HEK293 (cell line): ENCODE results near the gene RGS12.

Experiments used
- CTCF ChIA-PET: fragments of 350-600 bp; formaldehyde crosslinking; extraction: SDS; loops from one replicate; lab custom pipeline; 2021; ENCODE audit warnings: antibody characterized with exemption; lab: Yijun Ruan, JAX
- POLR2A ChIA-PET: fragments of 300-600 bp; formaldehyde crosslinking; extraction: SDS; loops from one replicate; lab custom pipeline; 2020; ENCODE audit warnings: antibody characterized with exemption, inconsistent platforms; lab: Yijun Ruan, JAX
- H3K27ac ChIP-seq: fragments of 200-500 bp; sonication (Bioruptor generic); 2 replicates; pipeline ENCODE4 v1.5.1; 2014; ENCODE audit warnings: low read depth, low read length, control low read depth, inconsistent platforms; ENCODE audit errors: extremely low read depth
- H3K36me3 ChIP-seq, 2 experiments: fragments of 200-500 bp in 1 of 2; sonication (Bioruptor generic) in 1 of 2; 1 replicate in 1 of 2; 2 replicates in 1 of 2; pipeline ENCODE4 v1.5.1; 2014 to 2017; ENCODE audit warnings: inconsistent platforms in 2 of 2, low read length in 2 of 2; ENCODE audit not compliant: control insufficient read depth in 2 of 2, insufficient read depth in 1 of 2
- H3K4me1 ChIP-seq: fragments of 200-500 bp; sonication (Bioruptor generic); 2 replicates; pipeline ENCODE4 v1.5.1; 2014; ENCODE audit warnings: mild to moderate bottlenecking, low read length, inconsistent platforms; ENCODE audit not compliant: control insufficient read depth, insufficient read depth
- H3K4me3 ChIP-seq: 2 replicates; pipeline ENCODE4 v1.5.1; 2011; ENCODE audit warnings: low read depth, mild to moderate bottlenecking, control low read depth, low read length, moderate library complexity
- H3K9me3 ChIP-seq: fragments of 200-500 bp; sonication (Bioruptor generic); 2 replicates; pipeline ENCODE4 v1.5.1; 2014; ENCODE audit warnings: low read depth, low read length, inconsistent platforms; ENCODE audit not compliant: control insufficient read depth, insufficient read depth
- EGR2 ChIP-seq: fragments of 450-650 bp; formaldehyde crosslinking; IDR thresholded peaks from 2 replicates; pipeline ENCODE4 v1.5.1; 2016; ENCODE audit warnings: low read depth, missing biosample characterization, missing genetic modification characterization
- FEZF1 ChIP-seq: fragments of 450-650 bp; formaldehyde crosslinking; IDR thresholded peaks from 2 replicates; pipeline ENCODE4 v1.5.1; 2016; ENCODE audit warnings: missing biosample characterization, missing genetic modification characterization
- KLF1 ChIP-seq: fragments of 450-650 bp; formaldehyde crosslinking; IDR thresholded peaks from 2 replicates; pipeline ENCODE4 v1.5.1; 2016; ENCODE audit warnings: missing biosample characterization, missing genetic modification characterization
- KLF16 ChIP-seq: fragments of 450-650 bp; formaldehyde crosslinking; IDR thresholded peaks from 2 replicates; pipeline ENCODE4 v1.5.1; 2017; ENCODE audit warnings: missing biosample characterization, missing genetic modification characterization
- MYNN ChIP-seq: fragments of 450-650 bp; formaldehyde crosslinking; IDR thresholded peaks from 2 replicates; pipeline ENCODE4 v1.5.1; 2016; ENCODE audit warnings: missing biosample characterization, missing genetic modification characterization, borderline replicate concordance
- REPIN1 ChIP-seq: fragments of 450-650 bp; formaldehyde crosslinking; IDR thresholded peaks from 2 replicates; pipeline ENCODE4 v1.5.1; 2017; ENCODE audit warnings: missing biosample characterization, missing genetic modification characterization, low read depth
- SP2 ChIP-seq: fragments of 450-650 bp; formaldehyde crosslinking; IDR thresholded peaks from 2 replicates; pipeline ENCODE4 v1.5.1; 2016; ENCODE audit warnings: missing biosample characterization, missing genetic modification characterization
- TCF7L2 ChIP-seq: IDR thresholded peaks from 2 replicates; pipeline ENCODE4 v1.6.1; 2011; ENCODE audit warnings: low read depth, mild to moderate bottlenecking, inconsistent platforms, low read length, moderate library complexity, borderline replicate concordance
- ZBTB21 ChIP-seq: fragments of 450-650 bp; formaldehyde crosslinking; IDR thresholded peaks from 2 replicates; pipeline ENCODE4 v1.5.1; 2017; ENCODE audit warnings: missing biosample characterization, missing genetic modification characterization
- ZEB2 ChIP-seq: fragments of 450-650 bp; formaldehyde crosslinking; IDR thresholded peaks from 2 replicates; pipeline ENCODE4 v1.5.1; 2016; ENCODE audit warnings: missing biosample characterization, missing genetic modification characterization
- ZFHX2 ChIP-seq: fragments of 450-650 bp; formaldehyde crosslinking; conservative IDR thresholded peaks from 2 replicates; pipeline ENCODE4 v1.5.1; 2016; ENCODE audit warnings: missing biosample characterization, missing genetic modification characterization
- ZNF16 ChIP-seq: fragments of 450-650 bp; formaldehyde crosslinking; IDR thresholded peaks from 2 replicates; pipeline ENCODE4 v1.5.1; 2016; ENCODE audit warnings: low read depth, missing biosample characterization, missing genetic modification characterization
- ZNF426 ChIP-seq: fragments of 450-650 bp; formaldehyde crosslinking; IDR thresholded peaks from 2 replicates; pipeline ENCODE4 v1.5.1; 2017; ENCODE audit warnings: missing biosample characterization, missing genetic modification characterization, mild to moderate bottlenecking, inconsistent platforms, moderate library complexity
- ZNF600 ChIP-seq: fragments of 450-650 bp; formaldehyde crosslinking; IDR thresholded peaks from 2 replicates; pipeline ENCODE4 v1.5.1; 2016; ENCODE audit warnings: missing biosample characterization, missing genetic modification characterization
- ZNF610 ChIP-seq: fragments of 450-650 bp; formaldehyde crosslinking; IDR thresholded peaks from 2 replicates; pipeline ENCODE4 v1.5.1; 2016; ENCODE audit warnings: missing biosample characterization, missing genetic modification characterization, borderline replicate concordance
- ZNF629 ChIP-seq: fragments of 450-650 bp; formaldehyde crosslinking; IDR thresholded peaks from 2 replicates; pipeline ENCODE4 v1.5.1; 2017; ENCODE audit warnings: missing biosample characterization, missing genetic modification characterization
- ZNF654 ChIP-seq: fragments of 450-650 bp; formaldehyde crosslinking; IDR thresholded peaks from 2 replicates; pipeline ENCODE4 v1.5.1; 2016; ENCODE audit warnings: low read depth, missing biosample characterization, missing genetic modification characterization
- ZNF785 ChIP-seq: fragments of 450-650 bp; formaldehyde crosslinking; IDR thresholded peaks from 2 replicates; pipeline ENCODE4 v1.5.1; 2016; ENCODE audit warnings: missing biosample characterization, missing genetic modification characterization
- ZNF843 ChIP-seq: fragments of 450-650 bp; formaldehyde crosslinking; IDR thresholded peaks from 2 replicates; pipeline ENCODE4 v1.5.1; 2016; ENCODE audit warnings: missing biosample characterization, missing genetic modification characterization
- TF ChIP-seq, protein P1 (sequence below): fragments of 450-650 bp; formaldehyde crosslinking; IDR thresholded peaks from 2 replicates; pipeline ENCODE4 v1.5.1; 2017; ENCODE audit warnings: missing biosample characterization, missing genetic modification characterization
- TF ChIP-seq, protein P2 (sequence below): fragments of 450-650 bp; formaldehyde crosslinking; IDR thresholded peaks from 2 replicates; pipeline ENCODE4 v1.5.1; 2016; ENCODE audit warnings: missing biosample characterization, missing genetic modification characterization
- TF ChIP-seq, protein P3 (sequence below): fragments of 450-650 bp; IDR thresholded peaks from 2 replicates; pipeline ENCODE4 v1.5.1; 2018; ENCODE audit warnings: missing biosample characterization, missing genetic modification characterization

The RGS12 gene

DNA sequence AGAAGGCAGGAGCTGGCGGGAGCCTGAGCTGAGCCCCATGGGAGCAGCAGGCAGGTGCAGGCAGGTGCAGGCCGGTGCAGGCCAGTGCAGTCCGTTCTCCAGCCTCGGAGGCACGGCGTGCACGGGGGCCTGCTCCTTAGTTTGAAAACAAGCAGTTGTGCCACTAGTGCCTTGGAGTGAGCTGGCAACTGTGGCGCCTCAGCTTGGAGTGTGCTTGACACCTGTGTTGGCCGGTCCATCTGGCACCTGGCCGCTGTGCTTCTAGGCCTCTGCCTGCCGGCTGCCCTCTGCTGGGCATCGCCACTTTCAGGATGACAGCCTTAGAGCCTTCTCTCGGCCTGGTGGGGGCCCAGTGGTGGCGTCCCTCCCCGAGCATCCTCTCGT, 47.9 kb downstream of the RGS12 start:
- H3K4me1 ChIP-seq = no peaks in the 10 kb centered on the region
- H3K36me3 ChIP-seq = no peaks in the 10 kb centered on the region
- CTCF ChIA-PET = no interaction called here
- H3K4me3 ChIP-seq = no peak overlapping the region
- no peak overlapping the region for H3K27ac ChIP-seq
- no peaks in the 10 kb centered on the region for H3K9me3 ChIP-seq
- POLR2A ChIA-PET = no interaction called here
- TF ChIP-seq ZNF16 (tag by site-specific recombination) = no peak
- no peak for TF ChIP-seq ZBTB21 (tag by site-specific recombination)
- no peak for TF ChIP-seq ZNF843
- no peak for TF ChIP-seq ZNF426
- TF ChIP-seq, protein P1, sequence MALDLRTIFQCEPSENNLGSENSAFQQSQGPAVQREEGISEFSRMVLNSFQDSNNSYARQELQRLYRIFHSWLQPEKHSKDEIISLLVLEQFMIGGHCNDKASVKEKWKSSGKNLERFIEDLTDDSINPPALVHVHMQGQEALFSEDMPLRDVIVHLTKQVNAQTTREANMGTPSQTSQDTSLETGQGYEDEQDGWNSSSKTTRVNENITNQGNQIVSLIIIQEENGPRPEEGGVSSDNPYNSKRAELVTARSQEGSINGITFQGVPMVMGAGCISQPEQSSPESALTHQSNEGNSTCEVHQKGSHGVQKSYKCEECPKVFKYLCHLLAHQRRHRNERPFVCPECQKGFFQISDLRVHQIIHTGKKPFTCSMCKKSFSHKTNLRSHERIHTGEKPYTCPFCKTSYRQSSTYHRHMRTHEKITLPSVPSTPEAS (tag by site-specific recombination) = no peak
- TF ChIP-seq ZNF654 (tag by site-specific recombination) = no peak
- TF ChIP-seq ZEB2 (tag by site-specific recombination) = no peak
- TF ChIP-seq, protein P2, sequence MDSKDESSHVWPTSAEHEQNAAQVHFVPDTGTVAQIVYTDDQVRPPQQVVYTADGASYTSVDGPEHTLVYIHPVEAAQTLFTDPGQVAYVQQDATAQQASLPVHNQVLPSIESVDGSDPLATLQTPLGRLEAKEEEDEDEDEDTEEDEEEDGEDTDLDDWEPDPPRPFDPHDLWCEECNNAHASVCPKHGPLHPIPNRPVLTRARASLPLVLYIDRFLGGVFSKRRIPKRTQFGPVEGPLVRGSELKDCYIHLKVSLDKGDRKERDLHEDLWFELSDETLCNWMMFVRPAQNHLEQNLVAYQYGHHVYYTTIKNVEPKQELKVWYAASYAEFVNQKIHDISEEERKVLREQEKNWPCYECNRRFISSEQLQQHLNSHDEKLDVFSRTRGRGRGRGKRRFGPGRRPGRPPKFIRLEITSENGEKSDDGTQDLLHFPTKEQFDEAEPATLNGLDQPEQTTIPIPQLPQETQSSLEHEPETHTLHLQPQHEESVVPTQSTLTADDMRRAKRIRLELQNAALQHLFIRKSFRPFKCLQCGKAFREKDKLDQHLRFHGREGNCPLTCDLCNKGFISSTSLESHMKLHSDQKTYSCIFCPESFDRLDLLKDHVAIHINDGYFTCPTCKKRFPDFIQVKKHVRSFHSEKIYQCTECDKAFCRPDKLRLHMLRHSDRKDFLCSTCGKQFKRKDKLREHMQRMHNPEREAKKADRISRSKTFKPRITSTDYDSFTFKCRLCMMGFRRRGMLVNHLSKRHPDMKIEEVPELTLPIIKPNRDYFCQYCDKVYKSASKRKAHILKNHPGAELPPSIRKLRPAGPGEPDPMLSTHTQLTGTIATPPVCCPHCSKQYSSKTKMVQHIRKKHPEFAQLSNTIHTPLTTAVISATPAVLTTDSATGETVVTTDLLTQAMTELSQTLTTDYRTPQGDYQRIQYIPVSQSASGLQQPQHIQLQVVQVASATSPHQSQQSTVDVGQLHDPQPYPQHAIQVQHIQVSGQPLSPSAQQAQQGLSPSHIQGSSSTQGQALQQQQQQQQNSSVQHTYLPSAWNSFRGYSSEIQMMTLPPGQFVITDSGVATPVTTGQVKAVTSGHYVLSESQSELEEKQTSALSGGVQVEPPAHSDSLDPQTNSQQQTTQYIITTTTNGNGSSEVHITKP (tag by site-specific recombination) = no peak
- no peak for TF ChIP-seq KLF16
- TF ChIP-seq ZNF785 (tag by site-specific recombination) = no peak
- TF ChIP-seq SP2 (tag by site-specific recombination) = no peak
- TF ChIP-seq, protein P3, sequence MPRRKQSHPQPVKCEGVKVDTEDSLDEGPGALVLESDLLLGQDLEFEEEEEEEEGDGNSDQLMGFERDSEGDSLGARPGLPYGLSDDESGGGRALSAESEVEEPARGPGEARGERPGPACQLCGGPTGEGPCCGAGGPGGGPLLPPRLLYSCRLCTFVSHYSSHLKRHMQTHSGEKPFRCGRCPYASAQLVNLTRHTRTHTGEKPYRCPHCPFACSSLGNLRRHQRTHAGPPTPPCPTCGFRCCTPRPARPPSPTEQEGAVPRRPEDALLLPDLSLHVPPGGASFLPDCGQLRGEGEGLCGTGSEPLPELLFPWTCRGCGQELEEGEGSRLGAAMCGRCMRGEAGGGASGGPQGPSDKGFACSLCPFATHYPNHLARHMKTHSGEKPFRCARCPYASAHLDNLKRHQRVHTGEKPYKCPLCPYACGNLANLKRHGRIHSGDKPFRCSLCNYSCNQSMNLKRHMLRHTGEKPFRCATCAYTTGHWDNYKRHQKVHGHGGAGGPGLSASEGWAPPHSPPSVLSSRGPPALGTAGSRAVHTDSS (tag by site-specific recombination) = no peak

DNA sequence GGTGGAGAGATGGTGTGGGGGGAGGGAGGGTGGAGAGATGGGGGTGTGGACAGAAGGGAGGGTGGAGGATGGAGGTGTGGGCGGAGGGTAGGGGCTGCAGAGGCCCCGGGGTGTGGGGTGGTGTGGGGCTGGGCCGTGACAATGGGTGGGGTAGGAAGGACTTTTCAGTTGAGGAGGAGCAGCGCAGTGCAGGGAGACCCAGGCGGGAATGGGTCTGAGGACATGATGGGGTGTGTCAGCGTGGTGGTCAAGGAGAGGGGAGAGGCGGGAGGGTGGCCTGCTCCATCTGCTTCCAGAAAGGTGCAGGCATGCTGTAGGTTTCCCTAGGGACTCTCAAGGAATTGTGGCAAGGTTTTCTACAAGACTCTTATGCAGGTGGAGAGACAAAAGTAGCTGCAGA, 48.9 kb downstream of the RGS12 start:
- no peaks in the 10 kb centered on the region for H3K4me1 ChIP-seq
- no peak overlapping the region for H3K4me3 ChIP-seq

More for the DNA sequence above, 48.9 kb downstream of the RGS12 start:
- no peaks in the 10 kb centered on the region for H3K36me3 ChIP-seq
- no peaks in the 10 kb centered on the region for H3K9me3 ChIP-seq
- TF ChIP-seq ZNF600 (tag by site-specific recombination) = peak; percentile 35; the same call in 1 of the 2 replicates
- no peak for TF ChIP-seq REPIN1 (tag by site-specific recombination)
- TF ChIP-seq KLF1 (tag by site-specific recombination) = peak; percentile 96
- TF ChIP-seq ZNF629 (tag by site-specific recombination) = no peak
- peak; percentile 26; the same call in 1 of the 2 replicates for TF ChIP-seq EGR2 (tag by site-specific recombination)
- TF ChIP-seq MYNN (tag by site-specific recombination) = peak; percentile 78; the same call in 1 of the 2 replicates
- TF ChIP-seq FEZF1 (tag by site-specific recombination) = no peak
- TF ChIP-seq ZFHX2 (tag by site-specific recombination) = peak; percentile 63
- TF ChIP-seq ZNF610 (tag by site-specific recombination) = no peak
- no peak for TF ChIP-seq TCF7L2
- H3K27ac ChIP-seq = no peak overlapping the region
- CTCF ChIA-PET = interaction anchor here (0.8 kb wide), 1 partner anchor 8 kb away, joined by 3 read pairs; no protein-coding TSS in a partner anchor
- POLR2A ChIA-PET = no interaction called here
